Esophagus squamous epithelium (tissue), 5 donors: Measurements from ENCODE around the gene CTR9. TPM values are rescaled to one million over a fixed set of nuclear protein-coding genes. Genes with fewer than 3 reads are reported as not detected.

ENCODE experiments used
- DNase-seq: peaks from one replicate; lab custom pipeline; 2025; lab: John Stamatoyannopoulos, UW
- H3K27ac ChIP-seq, 4 donors: fragments of 200-600 bp; sonication (generic); one replicate each; pipeline ENCODE4 v1.5.1; 2016 to 2019; ENCODE audit warnings: mild to moderate bottlenecking in 1 of 4
- H3K27me3 ChIP-seq, 4 donors: fragments of 200-600 bp; sonication (generic); 1 replicate in 3 of 4; 2 replicates in 1 of 4; pipeline versions ENCODE4 v1.5.1 to v1.6.0; 2017 to 2021; ENCODE audit warnings: antibody characterized with exemption in 1 of 4
- H3K36me3 ChIP-seq, 3 donors: fragments of 200-600 bp; sonication (generic); one replicate each; pipeline ENCODE4 v1.5.1; 2016 to 2019
- H3K4me1 ChIP-seq, 3 donors: fragments of 200-600 bp; sonication (generic); one replicate each; pipeline ENCODE4 v1.5.1; 2017 to 2019
- H3K4me3 ChIP-seq, 4 donors: fragments of 200-600 bp; sonication (generic); 1 replicate in 3 of 4; 2 replicates in 1 of 4; pipeline ENCODE4 v1.5.1; 2016 to 2019; ENCODE audit warnings: mild to moderate bottlenecking in 2 of 4, moderate library complexity in 1 of 4
- H3K9me3 ChIP-seq, 3 donors: fragments of 200-600 bp; sonication (generic); one replicate each; pipeline ENCODE4 v1.5.1; 2016 to 2019
- POLR2A ChIP-seq, 4 donors: fragments of 450-650 bp; IDR thresholded peaks; one replicate each; pipeline ENCODE4 v1.6.1; 2017; ENCODE audit warnings: antibody characterized with exemption in 4 of 4, mild to moderate bottlenecking in 4 of 4, moderate library complexity in 3 of 4
- WGBS, 2 donors: methylation state at CpG; one replicate each; pipeline ENCODE4 v1.1.5; 2018; 5-methylcytosine and 5-hydroxymethylcytosine counted together
- intact Hi-C: fragments of 100-400 bp; cut with DNase I; formaldehyde crosslinking; loops from one replicate; pipeline ENCODE4 v1.15.0; 2022
- total RNA-seq, 4 donors: library from RNA; depleted of rRNA; stranded (reverse); fragments of >200 nt; gene quantifications; one replicate each; pipeline ENCODE4 v1.1.0, GENCODE V29; 2016
- TF ChIP-seq, protein P1 (sequence below), 6 experiments: fragments of 450-650 bp in 4 of 6; fragments of 200-600 bp in 2 of 6; sonication (generic) in 2 of 6; IDR thresholded peaks; one replicate each; pipeline ENCODE4 v1.5.1; 2016 to 2019; ENCODE audit warnings: antibody characterized with exemption in 6 of 6, mild to moderate bottlenecking in 4 of 6, moderate library complexity in 4 of 6
- donor health status: DM: yes; HTN: yes; CAD: no.

Gene CTR9
- total RNA-seq, 4 donors from 2014 or later = 21.4 to 34.4 (median 27.0) TPM

GRCh38 chr11:10784232-10785145 is 33.4 kb downstream of the CTR9 start:
- no peak for TF ChIP-seq POLR2A (IDR thresholded peaks at IDR 0.05)
- TF ChIP-seq, protein P1, sequence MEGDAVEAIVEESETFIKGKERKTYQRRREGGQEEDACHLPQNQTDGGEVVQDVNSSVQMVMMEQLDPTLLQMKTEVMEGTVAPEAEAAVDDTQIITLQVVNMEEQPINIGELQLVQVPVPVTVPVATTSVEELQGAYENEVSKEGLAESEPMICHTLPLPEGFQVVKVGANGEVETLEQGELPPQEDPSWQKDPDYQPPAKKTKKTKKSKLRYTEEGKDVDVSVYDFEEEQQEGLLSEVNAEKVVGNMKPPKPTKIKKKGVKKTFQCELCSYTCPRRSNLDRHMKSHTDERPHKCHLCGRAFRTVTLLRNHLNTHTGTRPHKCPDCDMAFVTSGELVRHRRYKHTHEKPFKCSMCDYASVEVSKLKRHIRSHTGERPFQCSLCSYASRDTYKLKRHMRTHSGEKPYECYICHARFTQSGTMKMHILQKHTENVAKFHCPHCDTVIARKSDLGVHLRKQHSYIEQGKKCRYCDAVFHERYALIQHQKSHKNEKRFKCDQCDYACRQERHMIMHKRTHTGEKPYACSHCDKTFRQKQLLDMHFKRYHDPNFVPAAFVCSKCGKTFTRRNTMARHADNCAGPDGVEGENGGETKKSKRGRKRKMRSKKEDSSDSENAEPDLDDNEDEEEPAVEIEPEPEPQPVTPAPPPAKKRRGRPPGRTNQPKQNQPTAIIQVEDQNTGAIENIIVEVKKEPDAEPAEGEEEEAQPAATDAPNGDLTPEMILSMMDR (IDR thresholded peaks at IDR 0.05) = no peak
- Histone ChIP-seq H3K4me3 (no peak overlapping the region), H3K9me3 (no peaks in the 10 kb centered on the region), H3K4me1 (peaks cover 0 to 9% (median 0%) of the 10 kb centered on the region in 3 donors), H3K27me3 (no peaks in the 10 kb centered on the region), H3K36me3 (no peaks in the 10 kb centered on the region), H3K27ac (no peak overlapping the region)
- intact Hi-C loops = no loop called here
- 44 to 45% methylated on average over 8 to 10 of the region's 10 CpGs for WGBS, 2 donors
- no peak for DNase-seq

- Histone ChIP-seq H3K36me3 (no peaks in the 10 kb centered on the region), H3K9me3 (no peaks in the 10 kb centered on the region), H3K27ac (no peak overlapping the region), H3K4me3 (no peak overlapping the region), H3K4me1 (peaks cover 0 to 9% (median 0%) of the 10 kb centered on the region in 3 donors), H3K27me3 (no peaks in the 10 kb centered on the region)
- intact Hi-C loops = no loop called here
- WGBS, 2 donors = 61 to 76% methylated on average over 4 of the region's 4 CpGs
- TF ChIP-seq, protein P1 (IDR thresholded peaks at IDR 0.05) = no peak
- no peak for TF ChIP-seq POLR2A (IDR thresholded peaks at IDR 0.05)
- DNase-seq = no peak
These were observed 34.1 kb downstream of the CTR9 start for GRCh38 chr11:10785146-10785474.

- Histone ChIP-seq H3K27me3 (no peaks in the 10 kb centered on the region), H3K4me1 (peaks cover 0 to 9% (median 0%) of the 10 kb centered on the region in 3 donors), H3K36me3 (no peaks in the 10 kb centered on the region), H3K27ac (no peak overlapping the region), H3K4me3 (no peak overlapping the region), H3K9me3 (no peaks in the 10 kb centered on the region)
- TF ChIP-seq, protein P1 (IDR thresholded peaks at IDR 0.05) = no peak
- TF ChIP-seq POLR2A (IDR thresholded peaks at IDR 0.05) = no peak
- intact Hi-C loops = no loop called here
- 95 to 97% methylated on average over 5 of the region's 5 CpGs for WGBS, 2 donors
- DNase-seq = no peak
These were observed 35.4 kb downstream of the CTR9 start for GRCh38 chr11:10786451-10786850.

DNA sequence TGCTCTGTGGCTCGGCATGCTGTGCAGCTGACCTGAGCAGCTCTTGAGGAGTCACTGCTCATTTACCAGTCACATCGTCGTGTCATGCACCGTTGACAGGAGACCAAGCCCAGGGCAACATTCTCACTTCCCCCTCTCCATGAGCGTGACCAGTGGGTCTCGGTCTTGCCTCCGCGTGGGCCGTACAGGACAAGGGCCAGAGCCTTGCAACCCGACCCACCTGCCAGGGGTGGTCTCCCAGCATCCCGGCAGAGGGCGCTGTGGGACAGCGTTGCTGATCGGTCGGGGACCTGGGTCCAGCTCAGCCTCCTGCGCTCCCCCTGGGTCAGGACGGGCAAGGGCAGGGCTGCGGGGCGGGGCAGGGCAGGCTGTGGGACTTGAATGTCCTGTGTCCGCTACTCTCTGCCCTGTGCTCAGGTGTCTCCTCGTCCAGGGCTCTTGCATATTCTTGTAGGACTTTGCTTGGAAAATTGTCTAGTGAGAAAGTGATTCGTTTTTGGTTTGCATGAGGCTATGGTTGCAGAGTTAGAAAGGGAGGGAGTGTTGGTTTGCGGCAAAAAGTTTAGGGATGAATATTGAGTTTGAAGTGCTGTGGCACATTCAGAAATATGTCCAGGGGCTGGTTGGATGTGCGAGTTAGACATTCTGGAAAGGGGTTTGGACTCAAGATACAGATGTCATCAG is 41.5 kb downstream of the CTR9 start:
- peaks cover under 1 to 22% (median 13%) of the 10 kb centered on the region in 3 donors for H3K36me3 ChIP-seq
- peak; percentile 19 for DNase-seq
- no peak overlapping the region for H3K27ac ChIP-seq
- no peaks in the 10 kb centered on the region for H3K9me3 ChIP-seq
- intact Hi-C loops = loop anchor here (5.0 kb wide), 1 partner anchor 230 kb away; no protein-coding TSS in a partner anchor
- TF ChIP-seq, protein P1 (IDR thresholded peaks at IDR 0.05) = peak; percentile 85 to 94 (median 90)
- TF ChIP-seq POLR2A (IDR thresholded peaks at IDR 0.05) = no peak
- 25 to 32% methylated on average over 4 to 5 of the region's 24 CpGs for WGBS, 2 donors
- H3K27me3 ChIP-seq = no peaks in the 10 kb centered on the region
- peaks cover 0 to 11% (median 5%) of the 10 kb centered on the region in 3 donors for H3K4me1 ChIP-seq
- peak overlapping the region in 1 of 4 donors; percentile 49 for H3K4me3 ChIP-seq
